GM19452 (cell line): ENCODE measurements around the gene MTG1.

Source experiments
- ATAC-seq: cut with Tn5 transposase; IDR thresholded peaks from one replicate; pipeline ENCODE4 v1.9.1; 2021; ENCODE audit not compliant: unreplicated experiment

The MTG1 gene

GRCh38 chr10:133444342-133445267 is 50.6 kb downstream of the MTG1 start:
- ATAC-seq, result no peak

- no peak for ATAC-seq
These were observed 51.3 kb downstream of the MTG1 start for GRCh38 chr10:133445268-133445732.

GRCh38 chr10:133445751-133446708 is 52.1 kb downstream of the MTG1 start:
- no peak for ATAC-seq

- no peak for ATAC-seq
These were observed 53.0 kb downstream of the MTG1 start for GRCh38 chr10:133446979-133447378.

GRCh38 chr10:133448120-133448519 is 54.2 kb downstream of the MTG1 start:
- no peak for ATAC-seq

- no peak for ATAC-seq
These were observed 57.4 kb downstream of the MTG1 start for GRCh38 chr10:133451346-133451745.

- no peak for ATAC-seq
These were observed 58.5 kb downstream of the MTG1 start for GRCh38 chr10:133452453-133452852.

- no peak for ATAC-seq
These were observed 59.7 kb downstream of the MTG1 start, which contains the start of gene SCART1 for GRCh38 chr10:133453516-133454203. TSS of gene SCART1 (plus strand) at chr10:133453945. CDS start at chr10:133453998, 53 bp downstream.

- no peak for ATAC-seq
These were observed 60.4 kb downstream of the MTG1 start for GRCh38 chr10:133454204-133454893.

- ATAC-seq, result no peak
These were observed 61.2 kb downstream of the MTG1 start for GRCh38 chr10:133455196-133455595.

GRCh38 chr10:133455611-133456031 is 61.7 kb downstream of the MTG1 start:
- ATAC-seq, result no peak

GRCh38 chr10:133456041-133456951 is 62.3 kb downstream of the MTG1 start:
- no peak for ATAC-seq

- ATAC-seq, result no peak
These were observed 63.3 kb downstream of the MTG1 start for GRCh38 chr10:133457100-133457841.

GRCh38 chr10:133458021-133458709 is 64.2 kb downstream of the MTG1 start:
- ATAC-seq, result no peak

GRCh38 chr10:133458710-133459453 is 64.9 kb downstream of the MTG1 start:
- no peak for ATAC-seq

GRCh38 chr10:133459454-133460207 is 65.7 kb downstream of the MTG1 start:
- ATAC-seq, result no peak
